Muscle of arm (tissue), 12 donors: ENCODE measurements around the gene ACTN1. TPM values are rescaled to one million over a fixed set of nuclear protein-coding genes. Genes with fewer than 3 reads are reported as not detected.

Experiments used
- DNase-seq: peaks from one replicate; pipeline ENCODE4 v3.0.0-alpha.2; 2013
- polyA plus RNA-seq, 12 donors: library from polyadenylated mRNA; unstranded; fragments of 120-200 nt; gene quantifications; one replicate each; pipeline ENCODE4 v1.2.1, GENCODE V29; 2013; ENCODE audit not compliant: insufficient read length in 12 of 12

Gene ACTN1
- polyA plus RNA-seq, 12 donors = 36.6 to 76.0 (median 44.0) TPM; not detected in 1

- no peak for DNase-seq
Observed at GRCh38 chr14:68836082-68836481, 143.0 kb downstream of the ACTN1 start.

- DNase-seq = no peak
Observed at GRCh38 chr14:68834816-68835215, 144.3 kb downstream of the ACTN1 start.

- no peak for DNase-seq
Observed at GRCh38 chr14:68828698-68829097, 150.4 kb downstream of the ACTN1 start.

- no peak for DNase-seq
Observed at GRCh38 chr14:68825729-68826128, 153.4 kb downstream of the ACTN1 start.

- DNase-seq = no peak
Observed at GRCh38 chr14:68824517-68825347, 154.4 kb downstream of the ACTN1 start.

- DNase-seq = no peak
Observed at GRCh38 chr14:68824207-68824516, 154.9 kb downstream of the ACTN1 start.

Other genes with a start within 250 kb of the ACTN1 start
- 100 to 1,000 TPM; 156 to 487 (median 192) TPM for gene ZFP36L1, start 186.2 kb downstream of the ACTN1 start, polyA plus RNA-seq
- 10 to 100 TPM in 11 of 12 donors, not detected in 1; 37.4 to 61.2 (median 45.2) TPM for gene DCAF5, start 173.8 kb upstream of the ACTN1 start, polyA plus RNA-seq
- gene EXD2, start 212.2 kb upstream of the ACTN1 start, polyA plus RNA-seq = 10 to 100 TPM in 11 of 12 donors, not detected in 1; 14.8 to 21.1 (median 16.5) TPM